Epithelial cell of esophagus (primary cell): Measurements from ENCODE around the gene E4F1.

Experiments used
- DNase-seq: peaks from one replicate; pipeline ENCODE4 v3.0.0; 2010; ENCODE audit warnings: low read depth
- H3K4me3 ChIP-seq: 2 replicates; pipeline ENCODE4 v1.5.1; 2011; ENCODE audit warnings: mild to moderate bottlenecking, low read length, control low read depth
- TF ChIP-seq, protein P1 (sequence below): IDR thresholded peaks from 2 replicates; pipeline ENCODE4 v1.5.1; 2011; ENCODE audit warnings: low read depth, mild to moderate bottlenecking, low read length, control low read depth, inconsistent platforms; ENCODE audit not compliant: insufficient read depth; ENCODE audit errors: missing control alignments

Gene E4F1

DNA sequence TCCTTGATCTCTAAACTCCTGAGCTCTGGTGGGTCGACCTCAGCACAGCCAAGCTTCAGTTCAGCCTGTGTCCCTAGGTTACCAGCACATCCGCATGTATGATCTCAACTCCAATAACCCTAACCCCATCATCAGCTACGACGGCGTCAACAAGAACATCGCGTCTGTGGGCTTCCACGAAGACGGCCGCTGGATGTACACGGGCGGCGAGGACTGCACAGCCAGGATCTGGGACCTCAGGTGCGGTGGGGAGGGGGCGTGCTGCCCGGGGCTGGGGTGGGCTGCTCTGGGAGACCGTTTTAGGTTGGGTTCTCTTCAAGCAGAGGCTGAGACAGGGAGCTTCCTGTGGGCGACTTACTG, 17.0 kb upstream of the E4F1 start:
- DNase-seq = no peak
- TF ChIP-seq, protein P1, sequence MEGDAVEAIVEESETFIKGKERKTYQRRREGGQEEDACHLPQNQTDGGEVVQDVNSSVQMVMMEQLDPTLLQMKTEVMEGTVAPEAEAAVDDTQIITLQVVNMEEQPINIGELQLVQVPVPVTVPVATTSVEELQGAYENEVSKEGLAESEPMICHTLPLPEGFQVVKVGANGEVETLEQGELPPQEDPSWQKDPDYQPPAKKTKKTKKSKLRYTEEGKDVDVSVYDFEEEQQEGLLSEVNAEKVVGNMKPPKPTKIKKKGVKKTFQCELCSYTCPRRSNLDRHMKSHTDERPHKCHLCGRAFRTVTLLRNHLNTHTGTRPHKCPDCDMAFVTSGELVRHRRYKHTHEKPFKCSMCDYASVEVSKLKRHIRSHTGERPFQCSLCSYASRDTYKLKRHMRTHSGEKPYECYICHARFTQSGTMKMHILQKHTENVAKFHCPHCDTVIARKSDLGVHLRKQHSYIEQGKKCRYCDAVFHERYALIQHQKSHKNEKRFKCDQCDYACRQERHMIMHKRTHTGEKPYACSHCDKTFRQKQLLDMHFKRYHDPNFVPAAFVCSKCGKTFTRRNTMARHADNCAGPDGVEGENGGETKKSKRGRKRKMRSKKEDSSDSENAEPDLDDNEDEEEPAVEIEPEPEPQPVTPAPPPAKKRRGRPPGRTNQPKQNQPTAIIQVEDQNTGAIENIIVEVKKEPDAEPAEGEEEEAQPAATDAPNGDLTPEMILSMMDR = no peak
- H3K4me3 ChIP-seq = peak overlapping the region; percentile 69

DNA sequence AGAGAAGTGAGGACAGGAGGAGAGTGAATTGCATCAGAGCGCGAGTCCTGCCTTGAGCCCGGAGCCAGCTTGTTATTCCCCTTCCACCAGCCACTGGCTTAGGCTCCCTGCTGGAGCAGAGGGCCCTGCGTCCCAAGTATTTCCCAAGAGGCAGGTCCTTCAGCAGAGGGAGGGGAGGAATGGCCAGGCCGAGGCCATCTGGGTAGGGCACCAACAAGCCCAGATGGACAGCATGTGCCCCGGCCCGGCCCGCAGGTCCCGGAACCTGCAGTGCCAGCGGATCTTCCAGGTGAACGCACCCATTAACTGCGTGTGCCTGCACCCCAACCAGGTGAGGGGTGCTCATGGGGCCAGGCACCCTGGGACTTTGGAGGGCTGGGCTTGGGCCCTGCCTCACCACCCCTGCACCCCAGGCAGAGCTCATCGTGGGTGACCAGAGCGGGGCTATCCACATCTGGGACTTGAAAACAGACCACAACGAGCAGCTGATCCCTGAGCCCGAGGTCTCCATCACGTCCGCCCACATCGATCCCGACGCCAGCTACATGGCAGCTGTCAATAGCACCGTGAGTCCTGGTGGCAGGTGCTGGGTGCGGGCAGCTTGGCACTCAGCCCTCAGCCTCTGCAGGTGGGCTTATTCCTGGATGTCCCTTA, 16.5 kb upstream of the E4F1 start:
- DNase-seq = no peak
- TF ChIP-seq, protein P1 = no peak
- H3K4me3 ChIP-seq = no peak overlapping the region

DNA sequence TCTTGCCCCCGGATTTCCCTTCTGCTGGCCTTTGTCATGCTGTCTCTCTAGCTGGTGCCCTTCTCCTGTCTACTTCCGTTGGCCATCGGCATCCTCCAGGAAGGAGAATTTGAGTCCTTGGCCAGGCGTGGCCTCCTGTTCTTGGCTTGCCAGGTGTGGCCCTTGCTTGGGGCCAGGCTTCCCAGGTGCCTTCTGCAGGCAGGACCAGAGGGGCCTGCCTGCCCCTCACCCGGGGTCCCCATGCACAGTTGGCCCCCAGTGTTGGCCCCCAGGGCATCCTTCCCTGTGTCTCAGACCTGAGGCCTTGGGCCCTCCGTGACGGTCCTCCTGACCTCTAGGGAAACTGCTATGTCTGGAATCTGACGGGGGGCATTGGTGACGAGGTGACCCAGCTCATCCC, 15.5 kb upstream of the E4F1 start:
- DNase-seq = no peak
- H3K4me3 ChIP-seq = no peak overlapping the region
- TF ChIP-seq, protein P1 = no peak

DNA sequence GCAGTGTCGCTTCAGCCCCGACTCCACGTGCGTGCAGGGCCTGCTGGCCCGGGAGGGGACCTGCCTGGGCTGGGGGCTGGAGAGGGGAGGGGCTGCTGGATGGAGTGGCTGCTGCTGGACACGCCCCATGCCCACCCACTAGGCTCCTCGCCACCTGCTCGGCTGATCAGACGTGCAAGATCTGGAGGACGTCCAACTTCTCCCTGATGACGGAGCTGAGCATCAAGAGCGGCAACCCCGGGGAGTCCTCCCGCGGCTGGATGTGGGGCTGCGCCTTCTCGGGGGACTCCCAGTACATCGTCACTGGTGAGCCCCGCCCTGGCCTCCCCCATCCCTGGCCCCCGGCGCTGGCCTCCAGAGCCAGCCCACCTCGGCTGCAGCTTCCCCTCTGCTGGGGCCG, 15.1 kb upstream of the E4F1 start:
- no peak for DNase-seq
- TF ChIP-seq, protein P1 = no peak
- no peak overlapping the region for H3K4me3 ChIP-seq

DNA sequence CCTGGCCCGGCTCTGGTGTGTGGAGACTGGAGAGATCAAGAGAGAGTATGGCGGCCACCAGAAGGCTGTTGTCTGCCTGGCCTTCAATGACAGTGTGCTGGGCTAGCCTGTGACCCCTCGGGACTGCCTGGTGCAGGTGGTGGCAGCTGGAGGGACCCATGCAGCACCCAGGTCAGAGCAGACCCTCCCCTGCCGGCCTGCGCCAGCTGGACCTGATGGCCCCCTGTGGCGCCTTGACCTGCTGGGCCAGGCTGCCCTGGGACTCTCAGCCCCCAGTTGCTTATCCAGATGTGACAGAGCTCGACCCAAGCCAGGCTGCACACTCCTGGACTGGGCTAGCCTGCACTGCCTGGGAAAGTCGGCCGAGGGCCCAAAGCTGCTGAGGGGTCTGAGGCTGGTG, 14.6 kb upstream of the E4F1 start:
- H3K4me3 ChIP-seq = no peak overlapping the region
- DNase-seq = no peak
- TF ChIP-seq, protein P1 = no peak

DNA sequence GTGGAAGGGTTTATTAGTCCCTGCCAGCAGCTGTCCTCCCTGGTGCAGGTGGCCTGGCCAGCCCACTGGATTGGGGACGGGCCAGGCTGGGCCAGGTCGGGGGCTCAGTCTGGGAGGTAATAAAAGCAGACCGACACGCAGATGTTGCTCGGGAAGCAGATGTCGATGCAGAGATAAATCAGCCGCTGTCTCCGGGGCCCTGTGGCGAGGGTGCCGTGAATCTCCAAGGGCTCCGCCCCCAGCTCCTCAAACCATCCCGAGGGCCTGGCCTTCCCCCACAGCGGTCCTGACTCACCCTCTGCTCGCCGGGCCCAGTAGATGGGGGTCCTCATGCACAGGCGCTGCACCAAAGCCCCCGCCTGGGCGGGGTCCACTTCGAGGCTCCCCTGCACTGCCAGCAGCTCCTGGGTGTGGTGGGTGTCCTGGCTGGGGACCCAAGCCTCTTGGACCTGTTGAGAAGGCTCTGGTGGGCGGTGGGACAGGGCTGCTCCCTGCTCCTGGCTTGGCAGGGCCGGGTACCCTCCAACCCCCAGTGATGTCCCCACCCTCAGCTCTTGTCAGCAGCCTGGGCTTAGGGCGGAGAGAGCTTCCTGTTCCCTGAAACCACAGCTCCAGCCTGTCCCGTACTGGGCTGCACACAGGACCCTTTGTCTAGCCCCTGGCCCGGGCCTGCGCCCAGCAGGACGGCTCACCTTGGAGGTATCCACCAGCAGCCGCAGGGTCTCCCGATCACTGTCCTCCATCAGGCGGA, 14.0 kb upstream of the E4F1 start:
- no peak overlapping the region for H3K4me3 ChIP-seq
- DNase-seq = no peak
- TF ChIP-seq, protein P1 = no peak

DNA sequence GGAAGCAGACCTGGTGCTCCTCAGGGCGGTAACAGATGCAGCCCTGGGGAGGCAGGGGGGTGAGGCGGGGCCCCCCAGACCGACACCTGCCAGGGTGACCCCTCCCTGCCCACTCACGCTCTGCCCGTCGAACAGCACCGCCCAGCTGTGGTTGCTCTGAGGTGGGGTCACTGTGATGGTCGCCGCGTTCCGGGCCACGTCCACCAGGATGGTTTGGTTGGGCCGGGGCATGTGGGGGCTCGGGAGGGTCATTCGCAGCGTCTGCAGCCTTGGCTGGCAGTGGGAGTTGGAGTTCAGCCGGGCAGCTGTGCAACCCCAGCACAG, 13.4 kb upstream of the E4F1 start:
- no peak overlapping the region for H3K4me3 ChIP-seq

More for the DNA sequence above, 13.4 kb upstream of the E4F1 start:
- TF ChIP-seq, protein P1 = no peak
- DNase-seq = no peak
